B cell (primary cell): Measurements from ENCODE around the gene CACNB2. TPM values are rescaled to one million over a fixed set of nuclear protein-coding genes. Genes with fewer than 3 reads are reported as not detected.

Experiments used
- ATAC-seq: fragments of 200-7000 bp; cut with Tn5 transposase; one replicate; pipeline ENCODE4 v1.10.0; 2021; ENCODE audit warnings: low read depth, mild to moderate bottlenecking, moderate number of reproducible peaks, moderate library complexity
- CTCF ChIA-PET: fragments of 350-600 bp; sonication (Branson Sonifier 250); formaldehyde crosslinking; loops from one replicate; lab custom pipeline; 2021; ENCODE audit warnings: antibody characterized with exemption, inconsistent platforms; lab: Charles Lee
- POLR2A ChIA-PET: fragments of 350-600 bp; sonication (Branson Sonifier 250); formaldehyde crosslinking; loops from one replicate; lab custom pipeline; 2021; ENCODE audit warnings: antibody characterized with exemption; lab: Charles Lee
- DNase-seq: peaks from one replicate; pipeline ENCODE4 v3.0.0; 2013
- H2AFZ ChIP-seq: 2 replicates; pipeline ENCODE4 v1.6.1; 2012; ENCODE audit warnings: mild to moderate bottlenecking, low read depth, low read length; ENCODE audit not compliant: insufficient read depth, poor library complexity, severe bottlenecking
- H3K27ac ChIP-seq, 2 donors: 1 replicate in 1 of 2; 2 replicates in 1 of 2; pipeline ENCODE4 v1.5.1; 2012 to 2013; ENCODE audit warnings: low read length in 2 of 2, mild to moderate bottlenecking in 2 of 2, moderate library complexity in 1 of 2
- H3K27me3 ChIP-seq, 4 experiments: fragments of 200-600 bp in 1 of 4; sonication (generic) in 1 of 4; replicated peaks in 1 of 4; 1 replicate in 2 of 4; 2 replicates in 2 of 4; pipeline versions ENCODE4 v1.6.1 to v1.7.0; 2013 to 2016; ENCODE audit warnings: low read length in 3 of 4, mild to moderate bottlenecking in 2 of 4, mixed read lengths in 1 of 4, moderate library complexity in 1 of 4; ENCODE audit not compliant: insufficient read depth in 4 of 4, control insufficient read depth in 3 of 4; ENCODE audit errors: control extremely low read depth in 1 of 4
- H3K36me3 ChIP-seq, 2 experiments: replicated peaks in 1 of 2; 1 replicate in 1 of 2; 2 replicates in 1 of 2; pipeline versions ENCODE4 v1.6.1 to v1.7.1; 2013; ENCODE audit warnings: low read length in 1 of 2; ENCODE audit not compliant: insufficient read depth in 2 of 2, control insufficient read depth in 1 of 2; ENCODE audit errors: control extremely low read depth in 1 of 2, extremely low read depth in 1 of 2
- H3K4me1 ChIP-seq, 2 donors: fragments of 200-600 bp in 1 of 2; sonication (generic) in 1 of 2; 1 replicate in 1 of 2; 2 replicates in 1 of 2; pipeline versions ENCODE4 v1.5.1 to v1.6.1; 2013 to 2017; ENCODE audit warnings: low read length in 2 of 2; ENCODE audit not compliant: control insufficient read depth in 2 of 2, insufficient read depth in 2 of 2
- H3K4me2 ChIP-seq: replicated peaks from 2 replicates; pipeline ENCODE3; 2012; ENCODE audit warnings: mild to moderate bottlenecking, low read depth, low read length; ENCODE audit not compliant: poor library complexity, severe bottlenecking
- H3K4me3 ChIP-seq, 5 experiments: fragments of 200-600 bp in 1 of 5; sonication (generic) in 1 of 5; 1 replicate in 3 of 5; 2 replicates in 2 of 5; pipeline versions ENCODE4 v1.5.1 to v1.7.0; 2011 to 2016; ENCODE audit warnings: low read length in 4 of 5, mild to moderate bottlenecking in 4 of 5, low read depth in 2 of 5, control low read depth in 1 of 5, moderate library complexity in 1 of 5; ENCODE audit not compliant: insufficient read depth in 1 of 5; ENCODE audit errors: control extremely low read depth in 1 of 5, extremely low read depth in 1 of 5
- H3K79me2 ChIP-seq: fragments of 200-600 bp; sonication (generic); one replicate; pipeline ENCODE4 v1.6.0; 2016; ENCODE audit warnings: low read length; ENCODE audit not compliant: control insufficient read depth, insufficient read depth
- H3K9ac ChIP-seq: fragments of 200-600 bp; sonication (generic); 2 replicates; pipeline ENCODE4 v1.6.1; 2017; ENCODE audit warnings: mild to moderate bottlenecking, low read length, moderate library complexity
- H3K9me3 ChIP-seq, 3 donors: one replicate each; pipeline versions ENCODE4 v1.6.1 to v1.7.1; 2013; ENCODE audit warnings: low read length in 2 of 3; ENCODE audit not compliant: control insufficient read depth in 2 of 3, insufficient read depth in 1 of 3; ENCODE audit errors: control extremely low read depth in 1 of 3
- H4K20me1 ChIP-seq: 2 replicates; pipeline ENCODE4 v1.6.0; 2012; ENCODE audit warnings: mild to moderate bottlenecking, low read length; ENCODE audit not compliant: insufficient read depth, control insufficient read depth, poor library complexity, severe bottlenecking
- H3K27ac Mint-ChIP-seq: one replicate; pipeline ENCODE4 v1.8.0; 2021; ENCODE audit warnings: mixed read lengths
- H3K27me3 Mint-ChIP-seq: one replicate; pipeline ENCODE4 v1.8.0; 2021; ENCODE audit warnings: mixed read lengths
- H3K4me1 Mint-ChIP-seq: one replicate; pipeline ENCODE4 v1.8.0; 2021; ENCODE audit warnings: mixed read lengths
- H3K4me3 Mint-ChIP-seq: one replicate; pipeline ENCODE4 v1.8.0; 2021; ENCODE audit warnings: mixed read lengths
- H3K9me3 Mint-ChIP-seq: one replicate; pipeline ENCODE4 v1.8.0; 2022; ENCODE audit warnings: mixed read lengths; ENCODE audit not compliant: insufficient read depth
- CTCF ChIP-seq: fragments of 200-600 bp; IDR thresholded peaks from one replicate; pipeline ENCODE4 v1.8.0; 2022; ENCODE audit warnings: antibody characterized with exemption, mild to moderate bottlenecking
- EZH2 ChIP-seq: IDR thresholded peaks from 2 replicates; pipeline ENCODE4 v1.6.1; 2012; ENCODE audit warnings: borderline replicate concordance, low read depth, mild to moderate bottlenecking, moderate library complexity, low read length; ENCODE audit not compliant: insufficient read depth, poor library complexity, severe bottlenecking
- WGBS: methylation state at CpG from one replicate; pipeline ENCODE4 v1.1.5; 2013; ENCODE audit warnings: missing lambda C conversion rate; ENCODE audit not compliant: insufficient coverage; 5-methylcytosine and 5-hydroxymethylcytosine counted together
- intact Hi-C: fragments of 100-400 bp; cut with micrococcal nuclease; formaldehyde crosslinking; loops from one replicate; pipeline ENCODE4 v1.10.0; 2022
- polyA plus RNA-seq: library from polyadenylated mRNA; depleted of rRNA; stranded (reverse); fragments of >200 nt; gene quantifications from 2 replicates; pipeline ENCODE4 v1.2.3, GENCODE V29; 2012
- total RNA-seq, 2 donors: library from RNA; stranded (reverse); fragments of 120-200 nt in 1 of 2; gene quantifications; 1 replicate in 1 of 2; 2 replicates in 1 of 2; pipeline versions ENCODE4 v1.2.3 to v1.2.4, GENCODE V29; 2013 to 2022

Gene CACNB2
- total and polyA plus RNA-seq, 2 donors (not counting 1 experiment from before 2014, with no cell fraction given): not detected

- Histone ChIP-seq H3K4me1 (no peaks in the 10 kb centered on the region), H3K4me2 (no peak overlapping the region), H3K27me3 (no peaks in the 10 kb centered on the region), H3K9me3 (no peaks in the 10 kb centered on the region), H3K4me3 (no peak overlapping the region), H2AFZ (no peak overlapping the region), H4K20me1 (no peaks in the 10 kb centered on the region), H3K27ac (no peak overlapping the region), H3K79me2 (no peaks in the 10 kb centered on the region), H3K36me3 (peaks cover 0 to 37% of the 10 kb centered on the region in 2 experiments), H3K9ac (no peak overlapping the region)
- Mint-ChIP-seq H3K4me3 (no peak overlapping the region), H3K27me3 (no peaks in the 10 kb centered on the region), H3K27ac (no peak overlapping the region), H3K9me3 (no peaks in the 10 kb centered on the region), H3K4me1 (no peaks in the 10 kb centered on the region)
- DNase-seq (no peak), ATAC-seq (no peak)
- POLR2A ChIA-PET: no interaction called here
- TF ChIP-seq CTCF (no peak), EZH2 (no peak)
- CTCF ChIA-PET: no interaction called here
- 100% methylated on average over 2 of the region's 7 CpGs for WGBS
- intact Hi-C loops: no loop called here
Observed at GRCh38 chr10:18545621-18546305, 405.5 kb downstream of the CACNB2 start.

GRCh38 chr10:18549105-18549504 lies 408.9 kb downstream of the CACNB2 start:
- H3K9me3 Mint-ChIP-seq: no peaks in the 10 kb centered on the region
- intact Hi-C loops: no loop called here
- no peaks in the 10 kb centered on the region for H3K27me3 ChIP-seq
- H3K27ac ChIP-seq: no peak overlapping the region
- POLR2A ChIA-PET: no interaction called here
- CTCF ChIA-PET: no interaction called here
- no peak overlapping the region for H3K9ac ChIP-seq
- no peaks in the 10 kb centered on the region for H3K9me3 ChIP-seq
- no peak overlapping the region for H3K4me2 ChIP-seq
- ATAC-seq (no peak), DNase-seq (no peak)
- H3K4me3 Mint-ChIP-seq: no peak overlapping the region
- H4K20me1 ChIP-seq: no peaks in the 10 kb centered on the region
- peaks cover 0 to 46% of the 10 kb centered on the region in 2 experiments for H3K36me3 ChIP-seq
- no peak for TF ChIP-seq EZH2
- no peak for TF ChIP-seq CTCF
- H3K27ac Mint-ChIP-seq: no peak overlapping the region
- H2AFZ ChIP-seq: no peak overlapping the region
- no peaks in the 10 kb centered on the region for H3K27me3 Mint-ChIP-seq
- H3K79me2 ChIP-seq: no peaks in the 10 kb centered on the region
- H3K4me1 ChIP-seq: no peaks in the 10 kb centered on the region
- no peaks in the 10 kb centered on the region for H3K4me1 Mint-ChIP-seq
- WGBS: 95% methylated on average over 2 of the region's 2 CpGs
- no peak overlapping the region for H3K4me3 ChIP-seq
